Natural killer cell (primary cell): ENCODE measurements around the gene FAF1. TPM values are rescaled to one million over a fixed set of nuclear protein-coding genes. Genes with fewer than 3 reads are reported as not detected.

Experiments used
- ATAC-seq, 3 donors: fragments of 150-1000 bp in 2 of 3; fragments of 200-7000 bp in 1 of 3; cut with Tn5 transposase; 1 replicate in 1 of 3; 2 replicates in 2 of 3; pipeline ENCODE4 v1.10.0; 2021; ENCODE audit warnings: mild to moderate bottlenecking in 2 of 3, moderate library complexity in 2 of 3
- DNase-seq, 2 donors: peaks; one replicate each; pipeline versions ENCODE4 v3.0.0 to v3.0.0-alpha.2; 2013 to 2021; ENCODE audit warnings: mixed read lengths in 1 of 2
- H3K27ac ChIP-seq: one replicate; pipeline ENCODE4 v1.5.1; 2013; ENCODE audit warnings: mild to moderate bottlenecking, low read length
- H3K27me3 ChIP-seq: one replicate; pipeline ENCODE4 v1.6.1; 2013; ENCODE audit warnings: low read length; ENCODE audit not compliant: control insufficient read depth, insufficient read depth
- H3K36me3 ChIP-seq: one replicate; pipeline ENCODE4 v1.6.1; 2013; ENCODE audit warnings: low read length; ENCODE audit not compliant: control insufficient read depth, insufficient read depth
- H3K4me1 ChIP-seq: one replicate; pipeline ENCODE4 v1.6.1; 2013; ENCODE audit warnings: low read length; ENCODE audit not compliant: control insufficient read depth, insufficient read depth
- H3K4me3 ChIP-seq: one replicate; pipeline ENCODE4 v1.5.1; 2013; ENCODE audit warnings: low read length
- H3K9me3 ChIP-seq: one replicate; pipeline ENCODE4 v1.6.1; 2013; ENCODE audit warnings: low read length; ENCODE audit not compliant: control insufficient read depth, insufficient read depth
- H3K27ac Mint-ChIP-seq, 2 donors: one replicate each; pipeline ENCODE4 v1.8.0; 2022; ENCODE audit warnings: mild to moderate bottlenecking in 2 of 2, mixed read lengths in 2 of 2, moderate library complexity in 1 of 2
- H3K27me3 Mint-ChIP-seq, 2 donors: one replicate each; pipeline ENCODE4 v1.8.0; 2022; ENCODE audit warnings: low read depth in 2 of 2, mixed read lengths in 2 of 2
- H3K36me3 Mint-ChIP-seq: one replicate; pipeline ENCODE4 v1.8.0; 2022; ENCODE audit warnings: mixed read lengths
- H3K4me1 Mint-ChIP-seq, 2 donors: one replicate each; pipeline ENCODE4 v1.8.0; 2022; ENCODE audit warnings: mixed read lengths in 2 of 2
- H3K4me3 Mint-ChIP-seq: one replicate; pipeline ENCODE4 v1.8.0; 2022; ENCODE audit warnings: mild to moderate bottlenecking, moderate library complexity, mixed read lengths
- H3K9me3 Mint-ChIP-seq, 2 donors: one replicate each; pipeline ENCODE4 v1.8.0; 2022; ENCODE audit warnings: mixed read lengths in 2 of 2
- WGBS: methylation state at CpG from one replicate; pipeline ENCODE4 v1.1.7; 2013; ENCODE audit warnings: missing lambda C conversion rate; ENCODE audit not compliant: insufficient coverage; 5-methylcytosine and 5-hydroxymethylcytosine counted together
- intact Hi-C: fragments of 100-400 bp; cut with micrococcal nuclease; formaldehyde crosslinking; loops from one replicate; pipeline ENCODE4 v1.14.2; 2022
- total RNA-seq, 4 donors: library from RNA; stranded (reverse); fragments of 120-200 nt in 1 of 4; gene quantifications; one replicate each; pipeline versions ENCODE4 v1.2.3 to v1.2.4, GENCODE V29; 2013 to 2022
- TF ChIP-seq, protein P1 (sequence below): fragments of 200-600 bp; IDR thresholded peaks from one replicate; pipeline ENCODE4 v1.8.0; 2022; ENCODE audit warnings: antibody characterized with exemption

The FAF1 gene
- total RNA-seq, 3 donors from 2014 or later (not counting 1 experiment from before 2014, with no cell fraction given): 56.8 to 59.7 (median 57.2) TPM

DNA sequence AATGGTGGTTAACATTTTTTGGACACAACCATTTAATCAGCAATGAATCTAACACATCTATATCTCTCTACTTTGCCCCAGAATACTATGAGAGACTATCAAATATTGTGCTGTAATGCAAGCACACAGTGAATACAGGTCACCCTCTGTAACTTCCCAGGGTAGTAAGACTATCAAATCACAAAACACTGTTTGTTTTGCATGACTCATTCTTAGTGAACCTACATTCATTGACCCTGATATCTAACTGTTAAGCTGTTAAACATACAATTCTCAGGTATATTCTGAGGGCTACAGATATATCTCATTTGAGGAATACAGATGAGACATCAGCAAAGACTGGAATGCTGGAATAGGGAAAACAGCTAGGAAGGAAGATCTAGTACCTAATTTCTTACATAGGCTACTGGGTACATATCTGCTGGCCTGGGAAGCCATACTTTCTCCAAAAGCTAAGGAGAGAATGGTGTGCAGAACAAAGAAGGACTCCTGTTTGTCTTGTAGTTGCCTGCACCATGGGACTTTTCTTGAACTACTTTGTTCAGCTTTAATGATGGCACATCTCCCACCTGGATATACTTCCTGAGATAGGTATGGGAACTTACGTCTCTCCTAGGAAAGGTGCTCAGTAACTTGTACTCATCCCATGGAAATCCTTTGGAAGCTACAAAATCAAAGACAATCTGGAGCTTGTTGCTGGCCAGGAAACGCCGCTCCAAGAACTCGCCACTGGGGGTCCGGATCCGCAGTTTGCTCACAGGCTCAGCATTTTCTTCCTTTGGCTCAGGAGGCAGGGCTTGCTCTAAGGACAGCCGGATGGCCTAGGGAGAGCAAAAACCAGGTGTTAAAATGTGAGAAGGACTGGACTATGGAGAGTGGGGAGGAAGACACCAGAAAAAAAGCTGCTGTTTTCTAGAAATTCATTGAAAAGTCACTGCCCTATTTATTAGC lies 484.9 kb downstream of the FAF1 start:
- Histone ChIP-seq H3K27me3 (no peaks in the 10 kb centered on the region), H3K36me3 (peaks cover 13% of the 10 kb centered on the region), H3K9me3 (no peaks in the 10 kb centered on the region), H3K4me1 (no peaks in the 10 kb centered on the region), H3K27ac (no peak overlapping the region), H3K4me3 (no peak overlapping the region)
- ATAC-seq (no peak), DNase-seq (no peak)
- Mint-ChIP-seq H3K4me1 (no peaks in the 10 kb centered on the region), H3K27me3 (no peaks in the 10 kb centered on the region), H3K9me3 (no peaks in the 10 kb centered on the region), H3K36me3 (no peaks in the 10 kb centered on the region), H3K27ac (no peak overlapping the region), H3K4me3 (no peak overlapping the region)
- TF ChIP-seq, protein P1, sequence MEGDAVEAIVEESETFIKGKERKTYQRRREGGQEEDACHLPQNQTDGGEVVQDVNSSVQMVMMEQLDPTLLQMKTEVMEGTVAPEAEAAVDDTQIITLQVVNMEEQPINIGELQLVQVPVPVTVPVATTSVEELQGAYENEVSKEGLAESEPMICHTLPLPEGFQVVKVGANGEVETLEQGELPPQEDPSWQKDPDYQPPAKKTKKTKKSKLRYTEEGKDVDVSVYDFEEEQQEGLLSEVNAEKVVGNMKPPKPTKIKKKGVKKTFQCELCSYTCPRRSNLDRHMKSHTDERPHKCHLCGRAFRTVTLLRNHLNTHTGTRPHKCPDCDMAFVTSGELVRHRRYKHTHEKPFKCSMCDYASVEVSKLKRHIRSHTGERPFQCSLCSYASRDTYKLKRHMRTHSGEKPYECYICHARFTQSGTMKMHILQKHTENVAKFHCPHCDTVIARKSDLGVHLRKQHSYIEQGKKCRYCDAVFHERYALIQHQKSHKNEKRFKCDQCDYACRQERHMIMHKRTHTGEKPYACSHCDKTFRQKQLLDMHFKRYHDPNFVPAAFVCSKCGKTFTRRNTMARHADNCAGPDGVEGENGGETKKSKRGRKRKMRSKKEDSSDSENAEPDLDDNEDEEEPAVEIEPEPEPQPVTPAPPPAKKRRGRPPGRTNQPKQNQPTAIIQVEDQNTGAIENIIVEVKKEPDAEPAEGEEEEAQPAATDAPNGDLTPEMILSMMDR: no peak
- intact Hi-C loops: no loop called here
- WGBS: over 99% methylated on average over 7 of the region's 7 CpGs

DNA sequence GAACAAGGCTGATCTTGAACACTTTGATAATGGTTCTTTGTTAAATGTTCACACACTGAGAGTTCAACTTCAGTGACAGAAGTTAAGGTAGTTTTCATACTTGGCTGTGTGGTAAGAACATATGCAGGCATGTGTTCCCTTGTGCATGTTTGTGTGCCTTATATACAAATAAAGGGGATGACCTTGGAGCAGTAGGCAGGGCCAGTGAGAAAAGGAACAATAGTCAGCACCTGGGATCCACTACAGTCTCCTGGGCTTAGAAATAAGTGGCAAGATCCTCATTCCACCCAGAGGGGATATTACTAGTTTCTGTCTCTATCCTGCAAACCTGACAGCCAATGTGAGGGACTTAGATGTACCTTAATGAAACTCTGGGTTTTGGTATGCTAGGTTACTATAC lies 486.6 kb downstream of the FAF1 start:
- Mint-ChIP-seq H3K4me1 (no peaks in the 10 kb centered on the region), H3K4me3 (no peak overlapping the region), H3K27ac (no peak overlapping the region), H3K9me3 (no peaks in the 10 kb centered on the region), H3K36me3 (no peaks in the 10 kb centered on the region), H3K27me3 (no peaks in the 10 kb centered on the region)
- Histone ChIP-seq H3K4me1 (no peaks in the 10 kb centered on the region), H3K4me3 (no peak overlapping the region), H3K27ac (no peak overlapping the region), H3K27me3 (no peaks in the 10 kb centered on the region), H3K36me3 (peaks cover 17% of the 10 kb centered on the region), H3K9me3 (no peaks in the 10 kb centered on the region)
- intact Hi-C loops: no loop called here
- no peak for DNase-seq
- TF ChIP-seq, protein P1: no peak
- ATAC-seq: no peak

DNA sequence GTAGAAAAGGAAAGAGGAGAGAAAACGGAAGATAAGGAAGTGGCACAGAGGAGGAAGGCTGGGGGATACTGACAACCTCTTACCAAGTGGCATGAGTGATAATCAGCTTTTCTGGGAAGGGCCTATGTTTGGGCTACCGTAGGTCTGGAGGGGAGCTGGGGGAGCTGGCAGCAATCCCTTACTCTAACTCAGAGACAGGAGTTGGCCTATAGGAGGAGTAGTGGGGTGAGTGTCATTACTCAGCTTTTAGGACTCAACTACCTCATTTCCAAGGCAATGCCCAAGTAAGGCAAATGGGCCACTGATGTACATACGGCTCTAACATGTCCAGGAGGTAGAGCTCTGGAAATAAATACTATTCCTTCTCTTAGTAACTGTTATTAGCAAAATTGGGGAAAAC lies 488.1 kb downstream of the FAF1 start:
- Histone ChIP-seq H3K4me3 (no peak overlapping the region), H3K4me1 (no peaks in the 10 kb centered on the region), H3K36me3 (peaks cover 19% of the 10 kb centered on the region), H3K27ac (no peak overlapping the region), H3K9me3 (no peaks in the 10 kb centered on the region), H3K27me3 (no peaks in the 10 kb centered on the region)
- DNase-seq (no peak), ATAC-seq (no peak)
- WGBS: 98% methylated on average over 2 of the region's 3 CpGs
- H3K4me3 Mint-ChIP-seq: no peak overlapping the region
- intact Hi-C loops: no loop called here
- H3K27me3 Mint-ChIP-seq: no peaks in the 10 kb centered on the region
- no peaks in the 10 kb centered on the region for H3K9me3 Mint-ChIP-seq
- TF ChIP-seq, protein P1: no peak
- no peaks in the 10 kb centered on the region for H3K36me3 Mint-ChIP-seq
- no peaks in the 10 kb centered on the region for H3K4me1 Mint-ChIP-seq
- H3K27ac Mint-ChIP-seq: no peak overlapping the region
